HUDEP-2 (cell line): ENCODE results near the gene SMG6.
"Not testable (repeated sequence)": the region's sequence is repeated elsewhere in the genome, so short reads cannot be mapped to it uniquely, and the experiment has no call there.

Experiments used
- DNase-seq, 76 experiments: peaks; one replicate each; lab custom pipeline; 2025; ENCODE audit not compliant: unreplicated experiment in 76 of 76; lab: John Stamatoyannopoulos, UW

SMG6 gene

DNA sequence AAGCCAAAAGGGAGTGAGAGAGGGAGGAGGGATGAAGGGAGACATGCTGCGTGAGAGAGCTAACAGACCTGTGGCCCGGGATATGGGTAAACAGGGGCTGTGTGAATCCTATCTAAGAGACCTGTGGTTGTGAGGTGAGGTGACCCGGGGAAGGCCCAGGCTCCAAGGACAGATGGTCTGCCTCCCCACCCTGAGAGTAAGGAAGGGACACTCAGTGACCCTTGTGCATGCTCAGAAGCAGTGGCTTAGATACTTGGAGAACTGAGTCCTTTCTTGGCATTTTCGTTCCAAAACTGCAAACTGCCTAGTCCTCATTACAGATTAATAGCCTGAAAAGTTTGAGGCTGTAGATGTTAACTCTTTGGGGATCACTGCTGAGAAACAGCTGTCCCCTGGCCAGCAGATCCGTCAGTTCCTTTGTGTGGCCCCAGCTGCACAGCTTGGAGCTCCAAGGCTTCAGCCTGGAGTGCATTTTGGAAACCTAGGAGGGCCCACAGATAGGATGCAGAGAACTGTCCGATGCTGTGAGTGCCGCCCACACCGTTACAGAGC is 121.6 kb downstream of the SMG6 start:
- DNase-seq = no peak

DNA sequence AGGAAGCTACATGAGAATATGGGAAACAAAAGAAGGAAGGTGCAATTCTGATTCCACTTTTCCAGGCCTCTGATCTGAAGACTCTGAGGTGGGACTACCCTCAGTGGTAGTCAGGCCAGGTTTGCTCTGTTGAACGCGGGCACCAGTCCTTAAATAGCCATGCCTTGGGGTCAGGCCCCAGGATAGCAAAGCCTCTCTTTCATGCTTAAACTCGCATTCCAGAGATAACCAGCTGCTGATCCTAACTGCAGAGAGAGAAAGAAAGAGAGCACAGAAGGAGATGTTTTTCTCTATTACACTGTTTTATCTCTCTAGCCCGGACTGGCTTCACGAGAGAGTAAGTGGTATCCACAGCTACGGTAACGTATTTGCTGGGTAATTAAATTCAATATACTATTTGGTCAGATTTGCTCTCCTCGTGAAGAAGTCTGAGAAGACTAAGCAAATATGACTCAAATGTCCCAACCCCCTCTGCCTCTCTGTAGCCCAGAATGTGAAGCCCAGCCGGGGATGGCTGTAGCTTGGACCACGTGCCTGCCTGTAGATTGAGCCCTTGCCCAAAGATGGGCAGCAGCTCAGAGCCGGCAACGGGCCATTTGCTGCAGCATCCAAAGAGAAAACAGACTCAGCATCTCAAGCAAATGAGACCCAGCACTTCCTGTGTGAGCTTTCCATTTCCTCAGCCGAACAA is 122.2 kb downstream of the SMG6 start:
- DNase-seq = no peak

DNA sequence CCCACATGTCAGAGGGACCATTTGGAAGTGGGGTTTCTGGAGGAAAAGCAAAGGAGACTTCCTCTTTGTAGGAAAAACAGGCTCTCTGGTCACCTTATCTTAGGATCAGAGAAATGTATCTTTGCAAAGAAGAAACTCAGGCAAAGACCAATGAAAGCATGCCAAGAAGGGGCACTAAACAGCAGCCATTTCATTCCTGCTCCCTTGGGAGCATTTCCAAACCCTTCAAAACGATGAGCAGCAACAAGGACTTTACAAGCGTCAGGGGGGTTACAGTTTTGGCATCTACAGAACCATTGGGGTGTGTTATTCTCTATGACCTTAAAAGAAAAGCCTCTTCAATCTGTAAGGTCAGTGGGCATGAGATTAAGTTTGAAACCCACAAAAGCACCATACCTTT is 122.8 kb downstream of the SMG6 start:
- no peak for DNase-seq

DNA sequence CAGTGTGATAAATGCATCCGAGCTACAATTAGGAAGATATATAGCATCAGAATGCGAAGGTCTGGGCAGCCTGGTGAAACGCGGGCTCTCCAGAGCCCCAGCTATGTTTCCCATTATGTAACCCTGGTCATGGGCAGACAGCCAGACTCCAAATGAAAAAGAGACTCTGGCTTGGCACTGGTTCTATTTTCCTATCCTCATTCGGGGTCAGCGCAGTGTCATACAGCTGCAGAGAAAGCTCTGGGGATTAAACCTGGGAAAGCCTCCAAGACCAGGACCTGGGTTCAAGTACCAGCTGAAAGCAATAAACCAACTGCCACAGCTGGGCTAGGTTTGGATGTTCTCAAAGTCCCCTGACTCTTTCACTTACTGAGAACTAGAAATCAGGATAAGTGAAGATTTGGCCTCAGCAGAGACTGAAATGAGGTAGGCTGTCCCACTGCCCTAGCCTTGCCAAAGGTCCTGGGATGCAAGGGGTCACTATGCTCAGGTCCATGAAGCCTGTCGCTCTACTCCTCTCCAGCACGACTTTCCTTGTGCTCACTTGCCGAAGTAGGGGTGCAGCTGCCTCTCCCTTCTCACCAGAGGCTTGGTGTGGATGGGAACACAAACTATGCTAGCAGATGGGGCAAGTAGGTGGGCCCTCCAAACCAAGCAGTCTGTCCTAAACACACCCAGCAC is 123.8 kb downstream of the SMG6 start:
- DNase-seq = no peak

DNA sequence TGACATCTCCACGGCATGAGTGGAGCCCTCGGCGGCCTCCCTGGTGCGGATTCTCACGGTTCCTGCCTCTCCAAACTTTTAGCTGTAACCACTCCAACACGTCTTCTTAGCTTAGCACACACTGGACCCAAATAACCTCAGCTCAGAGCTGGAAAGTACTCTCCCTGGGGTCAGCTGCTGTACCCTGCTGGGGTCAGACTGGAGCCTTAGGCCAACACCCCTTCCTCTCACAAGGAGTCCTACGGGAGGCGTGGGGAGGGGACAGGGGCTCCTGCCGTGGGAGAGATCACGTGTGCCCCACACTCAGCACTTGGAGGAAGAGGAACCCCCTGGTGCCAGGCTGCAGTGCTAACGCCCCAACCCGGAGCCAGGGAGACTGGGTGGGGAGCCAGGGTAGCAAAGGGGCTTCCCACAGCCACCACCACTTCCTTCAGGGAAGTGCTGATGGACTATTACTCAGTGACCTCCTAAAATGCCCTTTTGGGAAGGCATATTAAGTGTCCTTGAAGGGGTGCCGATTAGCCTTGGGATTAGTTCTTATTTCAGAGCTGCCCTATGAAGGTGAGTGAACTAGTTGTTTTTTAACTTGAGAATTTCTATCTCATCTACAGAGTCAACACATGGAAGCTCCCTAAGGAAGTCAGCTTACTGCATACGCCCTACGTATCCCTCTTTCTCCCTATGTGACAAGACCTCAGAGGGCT is 124.6 kb downstream of the SMG6 start:
- no peak for DNase-seq

DNA sequence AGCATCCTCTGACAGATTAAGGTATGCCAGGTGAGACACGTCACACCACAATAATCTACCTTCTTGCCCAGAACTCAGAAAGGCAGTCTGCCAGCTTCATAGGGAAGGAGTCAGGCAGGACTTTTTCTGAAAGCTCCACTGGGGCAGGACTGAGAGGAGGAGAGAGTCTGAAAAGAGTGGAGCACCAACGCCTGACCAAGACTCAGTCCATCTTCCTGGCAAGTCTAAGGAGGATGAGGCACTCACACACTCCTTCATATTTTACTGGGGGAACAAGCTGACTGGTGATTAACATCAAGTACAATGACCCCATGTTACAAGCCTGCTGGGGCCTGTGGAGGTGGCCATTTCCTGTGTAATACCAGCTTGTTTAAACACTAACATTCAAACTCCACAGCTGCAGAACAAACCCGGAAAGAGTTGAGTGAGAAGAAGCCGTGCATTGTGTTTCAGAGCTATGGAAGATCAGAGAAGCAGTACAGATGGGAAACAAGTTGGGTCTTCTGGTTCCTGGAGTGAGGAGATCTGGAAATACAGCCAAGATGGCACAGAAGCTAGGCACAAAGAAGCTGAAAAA is 126.3 kb downstream of the SMG6 start:
- DNase-seq = no peak

DNA sequence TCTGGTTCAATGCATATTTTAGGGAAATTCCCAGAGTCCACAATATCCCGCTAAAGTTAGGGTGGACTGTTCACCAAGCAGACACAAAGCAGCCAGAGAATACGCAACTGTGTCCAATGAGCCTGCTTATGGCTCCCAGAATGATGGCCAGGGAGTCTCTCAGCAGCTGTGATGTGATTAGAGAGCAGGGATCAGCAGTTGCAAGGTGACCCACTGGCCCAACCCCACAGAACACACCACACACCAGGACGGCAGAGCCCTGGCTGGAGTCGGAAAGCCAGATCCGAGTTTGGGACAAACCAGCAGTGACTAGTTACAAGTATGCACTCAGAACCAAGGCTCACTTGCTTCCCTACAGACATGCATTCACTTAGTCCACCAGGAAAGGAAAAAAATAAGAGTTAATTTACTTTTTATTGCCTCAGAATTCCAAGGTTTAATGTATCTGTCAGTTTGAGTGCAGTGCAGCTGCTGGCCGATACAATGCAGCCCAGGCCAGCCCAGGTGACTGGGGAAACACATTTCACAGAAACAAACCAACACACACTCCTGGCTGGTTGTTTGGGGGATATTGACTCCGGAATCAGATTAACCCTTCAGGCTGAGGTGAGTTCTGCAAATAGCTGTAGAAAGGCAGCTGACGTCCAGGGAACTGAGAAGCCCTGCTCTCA is 127.0 kb downstream of the SMG6 start:
- no peak for DNase-seq

DNA sequence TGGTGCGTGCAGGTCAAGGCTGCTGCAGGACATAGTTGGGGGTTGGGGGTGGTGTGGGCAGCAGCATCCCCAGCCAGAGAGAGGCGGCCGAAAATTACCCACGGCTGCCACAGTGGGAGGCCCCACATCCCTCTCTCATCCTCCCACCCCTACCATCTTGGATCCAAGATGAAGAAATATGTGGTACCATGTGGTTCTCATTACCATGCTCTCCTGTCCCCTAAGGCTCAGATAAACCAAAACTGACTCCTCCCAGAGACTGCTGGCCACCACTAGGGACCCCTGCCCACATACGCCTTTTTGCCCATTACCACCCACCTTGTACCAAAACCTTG is 128.3 kb downstream of the SMG6 start:
- no peak for DNase-seq

DNA sequence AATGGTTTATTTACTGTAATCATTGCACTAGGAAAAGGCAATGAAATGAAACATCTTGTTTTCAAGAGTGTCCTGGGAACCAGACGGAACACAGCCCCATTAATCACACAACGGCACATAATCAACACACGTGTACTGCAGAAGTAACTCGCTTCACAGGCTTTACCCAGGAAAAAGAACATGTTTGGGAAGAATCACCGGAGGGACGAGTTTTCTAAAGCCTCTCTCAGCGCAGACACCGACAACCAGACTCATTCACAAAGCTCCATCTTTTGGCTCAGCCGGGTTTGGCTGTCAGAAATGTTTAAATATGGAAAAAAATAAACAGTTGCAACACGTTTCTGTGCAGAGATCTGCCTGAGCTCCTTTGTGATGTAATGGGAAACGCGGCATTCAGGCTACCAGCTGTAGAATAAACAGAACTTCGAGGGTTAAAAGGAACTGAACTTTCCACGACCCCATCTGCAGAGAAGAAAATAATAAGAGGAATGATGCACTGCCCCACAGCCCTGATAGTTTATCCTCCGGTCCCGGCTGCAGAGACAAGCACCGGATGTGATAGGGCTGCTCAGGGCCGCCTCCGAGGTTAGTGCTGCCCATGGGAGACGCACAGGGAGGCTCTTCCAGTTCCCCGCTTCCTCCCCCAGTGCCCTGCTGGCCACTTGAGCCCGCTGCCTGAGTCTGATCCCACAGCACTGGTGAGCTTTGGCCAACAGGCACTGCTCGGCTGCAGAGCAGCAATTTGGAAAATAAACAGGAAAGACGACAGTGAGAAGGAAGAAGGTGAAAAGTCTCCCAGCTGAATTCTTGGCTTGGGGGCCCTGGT is 128.9 kb downstream of the SMG6 start:
- no peak for DNase-seq

DNA sequence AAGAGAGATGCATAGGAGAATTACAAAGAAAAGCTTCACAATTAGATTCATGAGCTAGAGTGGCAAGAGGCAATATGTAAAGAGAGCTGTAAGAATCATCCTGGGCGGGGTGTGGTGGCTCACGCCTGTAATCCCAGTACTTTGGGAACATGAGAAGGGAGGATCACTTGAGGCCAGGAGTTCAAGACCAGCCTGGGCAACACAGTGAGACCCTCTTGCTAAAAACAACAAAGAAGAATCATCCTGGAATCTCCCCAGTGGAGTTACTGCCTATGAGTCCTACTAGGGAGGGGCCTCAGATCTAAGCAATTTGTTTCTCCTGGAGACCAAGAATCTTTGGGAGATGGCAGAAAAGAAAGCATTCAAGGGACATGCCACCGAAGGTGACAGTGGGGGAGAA is 129.6 kb downstream of the SMG6 start:
- no peak for DNase-seq

DNA sequence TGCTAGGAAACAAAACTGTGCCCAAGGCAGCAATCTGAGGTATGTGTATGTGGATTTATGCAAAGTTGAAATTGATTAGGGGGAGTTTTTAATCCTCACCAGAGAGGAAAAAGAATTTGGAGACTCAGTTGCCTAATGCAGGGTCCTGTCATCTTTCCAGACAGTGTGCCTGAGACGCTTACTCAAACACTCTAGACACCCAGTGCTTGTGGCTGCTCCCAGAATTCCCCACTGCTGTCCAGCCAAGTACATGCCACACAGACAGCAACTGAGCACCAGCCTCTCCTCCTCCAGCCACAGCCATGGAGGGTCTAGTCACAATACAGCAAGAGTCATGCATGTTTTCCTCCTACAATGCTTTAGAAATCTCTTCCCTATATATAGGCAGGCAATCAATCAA is 130.6 kb downstream of the SMG6 start:
- no peak for DNase-seq

DNA sequence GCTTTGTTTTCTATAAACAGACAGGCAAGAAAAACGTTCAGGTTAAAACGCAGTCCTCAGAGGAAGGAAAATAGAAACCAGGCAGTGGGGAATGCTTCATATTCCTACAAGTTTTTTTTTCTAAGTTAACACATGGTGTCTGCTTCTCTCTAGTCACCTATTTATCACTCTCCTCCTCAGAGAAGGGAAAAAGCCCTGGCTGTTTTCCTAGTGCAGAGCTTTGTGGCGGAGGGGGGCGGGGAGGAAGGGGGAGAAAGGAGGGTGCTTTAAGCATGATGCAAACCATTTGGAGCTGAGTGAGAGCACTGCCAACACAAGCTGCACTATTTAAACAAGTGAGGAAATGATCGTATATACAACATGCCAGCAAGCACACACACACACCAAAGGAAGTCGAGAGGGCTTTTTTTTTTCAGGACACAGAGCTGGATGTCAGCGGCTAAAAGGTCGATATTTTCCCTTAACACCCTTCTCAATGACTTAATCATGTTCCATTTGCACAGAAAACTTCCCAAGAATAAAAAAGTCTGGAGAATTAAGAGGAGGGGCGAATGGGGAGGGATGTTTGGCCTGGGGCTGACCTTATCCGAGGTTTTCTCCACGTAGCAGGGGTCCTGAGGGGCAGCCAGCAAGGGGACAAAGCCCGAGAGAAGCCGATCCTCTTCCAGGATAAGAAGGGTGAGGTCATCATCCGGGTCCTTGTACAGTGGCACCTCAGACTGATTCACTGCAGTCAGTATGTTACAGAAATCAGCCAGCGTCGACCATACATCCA is 131.3 kb downstream of the SMG6 start:
- DNase-seq = no peak

DNA sequence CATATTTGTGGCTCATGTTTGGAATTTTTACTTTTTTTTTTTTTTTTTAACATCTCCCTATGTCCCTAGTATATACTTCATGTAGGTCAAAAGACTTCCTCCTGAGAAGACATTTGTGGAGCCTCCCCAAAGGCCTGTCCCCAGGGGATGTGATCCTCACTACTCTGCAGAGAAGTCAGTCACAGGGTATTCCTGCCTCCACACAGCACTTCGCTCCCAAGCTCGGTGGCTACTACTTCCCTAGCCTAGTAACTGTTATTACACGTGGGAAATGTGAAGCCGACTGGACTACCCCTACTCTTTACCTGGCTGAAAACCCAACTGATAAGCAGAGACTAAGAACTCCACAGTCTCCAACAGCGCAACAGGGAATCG is 131.9 kb downstream of the SMG6 start:
- DNase-seq = no peak

DNA sequence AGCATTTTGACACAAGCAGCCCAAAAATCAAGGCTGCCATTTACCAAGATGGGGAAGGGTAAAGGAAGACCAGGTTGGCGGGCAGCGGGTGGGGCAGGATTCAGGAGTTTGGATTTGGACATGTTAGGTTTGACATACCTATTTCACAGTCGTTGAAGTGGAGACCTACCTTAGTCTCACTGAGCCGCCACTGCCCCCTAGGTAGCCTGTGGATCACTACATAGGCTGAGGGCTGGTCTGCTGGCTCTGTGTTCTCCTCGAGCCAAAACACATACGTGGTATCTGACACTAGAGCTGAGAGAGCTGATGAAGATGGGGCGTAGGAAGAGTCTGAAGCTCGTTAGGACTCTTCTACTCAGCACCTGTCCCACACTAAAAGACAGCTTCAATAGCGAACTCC is 133.6 kb downstream of the SMG6 start:
- DNase-seq = peak in 13 of 76 experiments; percentile 1 to 27 (median 11)

DNA sequence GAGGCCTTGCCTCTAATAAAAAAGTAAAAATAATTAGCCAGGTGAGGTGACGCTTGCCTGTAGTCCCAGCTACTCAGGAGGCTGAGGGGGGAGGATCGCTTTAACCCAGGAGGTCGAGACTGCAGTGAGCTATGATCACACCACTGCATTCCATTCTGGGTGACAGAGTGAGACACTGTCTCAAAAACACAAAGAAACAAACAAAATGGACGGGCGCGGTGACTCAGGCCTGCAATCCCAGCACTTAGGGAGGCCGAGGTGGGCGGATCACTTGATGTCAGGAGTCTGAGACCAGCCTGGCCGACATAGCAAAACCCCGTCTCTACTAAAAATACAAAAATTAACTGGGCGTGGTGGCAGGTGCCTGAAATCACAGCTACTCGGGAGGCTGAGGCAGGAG is 137.9 kb downstream of the SMG6 start:
- not testable (repeated sequence) for DNase-seq

DNA sequence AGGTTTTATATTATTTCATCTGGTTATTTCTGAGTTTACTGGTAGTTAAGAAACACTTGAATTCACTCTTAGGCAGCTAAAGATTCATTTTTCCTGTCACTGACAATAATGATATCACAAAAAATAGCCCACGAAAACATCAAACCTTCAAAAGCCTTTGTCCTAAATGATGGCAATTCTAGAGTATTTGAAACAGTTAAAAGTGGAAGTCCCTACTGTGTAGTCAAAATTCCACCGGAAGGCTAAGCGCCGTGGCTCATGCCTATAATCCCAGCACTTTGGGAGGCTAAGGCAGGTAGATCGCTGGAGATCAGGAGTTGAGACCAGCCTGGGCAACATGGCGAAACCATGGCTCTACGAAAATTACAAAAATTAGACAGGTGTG is 145.2 kb downstream of the SMG6 start:
- no peak for DNase-seq

DNA sequence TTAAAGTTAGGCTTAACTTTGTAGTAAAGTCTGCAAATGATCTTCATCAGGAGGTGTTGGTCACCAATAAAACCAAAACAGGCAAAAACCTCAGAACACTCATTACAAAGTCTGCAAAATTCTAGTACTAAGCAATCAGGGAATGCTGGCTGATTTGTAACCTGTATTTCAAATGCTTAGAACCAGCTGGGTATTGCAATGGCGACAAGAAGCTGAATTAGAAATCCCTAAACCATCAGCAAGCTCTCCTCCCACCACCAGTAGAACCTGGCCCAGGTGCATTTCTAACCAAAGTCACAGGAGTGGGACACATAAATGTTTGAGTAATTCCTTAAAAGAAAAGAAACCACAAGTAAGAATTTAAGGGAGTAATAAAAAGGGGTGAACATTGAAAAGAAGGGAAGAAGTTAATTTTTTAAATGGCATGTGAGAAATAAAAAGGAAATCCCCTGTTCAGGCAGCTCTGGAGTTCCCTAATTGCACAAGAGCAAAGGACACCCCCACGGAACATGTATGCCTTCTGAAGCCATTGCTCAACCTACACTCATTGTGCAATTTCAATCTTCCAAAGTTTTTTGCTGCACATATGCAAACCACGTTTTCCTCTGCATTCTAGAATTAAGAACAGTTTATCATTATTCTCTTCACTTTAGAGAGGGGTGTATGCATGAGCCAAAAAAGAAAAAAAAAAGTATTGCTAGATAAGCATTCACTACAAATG is 145.8 kb downstream of the SMG6 start:
- DNase-seq = no peak

DNA sequence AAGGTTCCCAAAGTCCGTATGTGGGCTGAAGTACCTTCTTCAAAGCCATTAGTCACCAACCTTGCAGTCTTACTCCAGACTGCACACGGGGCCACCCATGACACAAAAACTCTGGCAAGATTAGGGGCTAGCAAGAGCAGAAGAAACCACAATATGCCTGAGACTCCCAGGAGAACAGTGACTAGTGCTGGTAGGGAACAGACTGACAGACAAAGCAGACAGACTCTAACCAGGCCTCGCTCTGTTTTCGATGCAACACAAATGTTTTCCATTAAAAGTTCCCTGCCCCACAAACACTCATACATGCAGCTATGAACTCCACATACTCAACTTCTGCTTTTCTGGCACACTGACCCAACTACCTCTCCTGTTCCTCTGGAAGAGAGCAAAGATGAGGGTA is 146.5 kb downstream of the SMG6 start:
- no peak for DNase-seq

DNA sequence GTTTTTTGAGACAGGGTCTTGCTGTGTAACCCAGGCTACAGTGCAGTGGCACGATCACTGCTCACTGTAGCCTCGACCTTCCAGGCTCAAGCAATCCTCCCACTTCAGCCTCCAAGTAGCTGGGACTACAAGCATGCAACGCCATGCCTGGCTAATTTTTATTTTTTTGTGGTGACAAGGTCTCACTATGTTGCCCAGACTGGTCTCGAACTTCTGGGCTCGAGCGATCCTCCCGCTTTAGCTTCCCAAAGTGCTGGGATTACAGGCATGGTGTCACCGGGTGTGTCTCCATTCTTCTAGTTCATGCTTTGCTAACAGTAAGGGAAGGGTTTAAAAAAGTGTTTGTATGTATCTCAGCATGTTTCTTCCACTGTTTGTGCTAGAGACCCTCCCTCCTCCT is 146.9 kb downstream of the SMG6 start:
- DNase-seq = no peak
